Large intestine (tissue), 3 donors: ENCODE data around the gene SOX1. TPM values are rescaled to one million over a fixed set of nuclear protein-coding genes. Genes with fewer than 3 reads are reported as not detected.

Experiments
- DNase-seq, 2 donors: peaks; one replicate each; pipeline versions ENCODE4 v3.0.0 to v3.0.0-alpha.2; 2013
- H3K27ac ChIP-seq: one replicate; pipeline ENCODE4 v1.5.1; 2013; ENCODE audit warnings: low read length
- H3K27me3 ChIP-seq: 2 replicates; pipeline ENCODE4 v1.6.1; 2013; ENCODE audit warnings: low read length; ENCODE audit not compliant: control insufficient read depth, insufficient read depth
- H3K36me3 ChIP-seq: 2 replicates; pipeline ENCODE4 v1.6.1; 2013; ENCODE audit warnings: low read length; ENCODE audit not compliant: control insufficient read depth, insufficient read depth
- H3K4me1 ChIP-seq: one replicate; pipeline ENCODE4 v1.6.1; 2013; ENCODE audit warnings: low read length; ENCODE audit not compliant: control insufficient read depth, insufficient read depth
- H3K4me3 ChIP-seq: one replicate; pipeline ENCODE4 v1.5.1; 2013; ENCODE audit warnings: low read length
- H3K9me3 ChIP-seq: one replicate; pipeline ENCODE4 v1.6.1; 2013; ENCODE audit warnings: mild to moderate bottlenecking, low read depth, low read length, moderate library complexity; ENCODE audit not compliant: control insufficient read depth
- WGBS: methylation state at CpG from one replicate; pipeline ENCODE4 v1.1.5; 2013; ENCODE audit warnings: low lambda C conversion rate; ENCODE audit not compliant: insufficient coverage; 5-methylcytosine and 5-hydroxymethylcytosine counted together
- polyA plus RNA-seq: library from polyadenylated mRNA; unstranded; fragments of 120-200 nt; gene quantifications from one replicate; pipeline ENCODE4 v1.2.1, GENCODE V29; 2013

Gene SOX1
- polyA plus RNA-seq, 1 donor, result 0.06 TPM

GRCh38 chr13:112064222-112064621, 2.7 kb upstream of the SOX1 start:
- Histone ChIP-seq H3K27ac (no peak overlapping the region), H3K4me1 (no peaks in the 10 kb centered on the region), H3K36me3 (no peaks in the 10 kb centered on the region), H3K4me3 (no peak overlapping the region), H3K9me3 (peaks cover 9% of the 10 kb centered on the region), H3K27me3 (peaks cover 84% of the 10 kb centered on the region)
- no CpG with 5 or more reads among the region's 7 CpGs for WGBS
- DNase-seq, result no peak

GRCh38 chr13:112065521-112065866, 1.5 kb upstream of the SOX1 start:
- DNase-seq, result no peak
- Histone ChIP-seq H3K27ac (no peak overlapping the region), H3K27me3 (peaks cover 83% of the 10 kb centered on the region)

GRCh38 chr13:112065867-112066623, 904 bp upstream of the SOX1 start:
- no peak for DNase-seq
- Histone ChIP-seq H3K4me3 (no peak overlapping the region), H3K4me1 (no peaks in the 10 kb centered on the region), H3K27ac (no peak overlapping the region), H3K9me3 (peaks cover 8% of the 10 kb centered on the region), H3K27me3 (peaks cover 83% of the 10 kb centered on the region), H3K36me3 (no peaks in the 10 kb centered on the region)
- no CpG with 5 or more reads among the region's 48 CpGs for WGBS

More at GRCh38 chr13:112065521-112065866, 1.5 kb upstream of the SOX1 start:
- no CpG with 5 or more reads among the region's 11 CpGs for WGBS
- H3K9me3 ChIP-seq, result peaks cover 9% of the 10 kb centered on the region
- H3K4me1 ChIP-seq, result no peaks in the 10 kb centered on the region
- no peaks in the 10 kb centered on the region for H3K36me3 ChIP-seq
- no peak overlapping the region for H3K4me3 ChIP-seq

DNA sequence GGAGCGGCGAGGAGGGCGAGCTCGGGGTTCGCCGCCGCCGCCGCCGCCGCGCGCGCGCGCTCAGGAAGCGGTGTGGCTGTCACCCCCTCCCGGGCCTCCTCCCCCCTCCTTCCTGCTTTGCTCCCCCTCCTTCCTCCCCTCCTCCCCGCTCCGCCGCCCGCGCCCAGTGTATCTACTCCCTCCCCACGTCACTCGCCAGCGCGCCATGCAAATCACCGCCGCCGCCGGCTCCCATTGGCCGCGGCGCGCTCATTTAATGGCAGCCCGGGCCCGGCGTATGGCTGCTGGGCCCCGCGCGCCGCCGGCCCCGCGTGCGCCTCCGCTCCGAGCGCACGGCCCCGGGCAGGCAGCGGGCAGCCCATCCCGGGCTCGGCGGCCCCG, 335 bp upstream of the SOX1 start:
- Histone ChIP-seq H3K27ac (no peak overlapping the region), H3K4me3 (no peak overlapping the region), H3K27me3 (peaks cover 83% of the 10 kb centered on the region), H3K9me3 (peaks cover 2% of the 10 kb centered on the region), H3K4me1 (no peaks in the 10 kb centered on the region), H3K36me3 (no peaks in the 10 kb centered on the region)
- no CpG with 5 or more reads among the region's 56 CpGs for WGBS
- peak in 1 of 2 donors; percentile 50 for DNase-seq

- H3K4me3 ChIP-seq, result no peak overlapping the region
- no CpG with 5 or more reads among the region's 103 CpGs for WGBS
- H3K36me3 ChIP-seq, result no peaks in the 10 kb centered on the region
- H3K27ac ChIP-seq, result no peak overlapping the region
- DNase-seq, result peak in 1 of 2 donors; percentile 39
- no peaks in the 10 kb centered on the region for H3K9me3 ChIP-seq
- H3K27me3 ChIP-seq, result peaks cover 85% of the 10 kb centered on the region
- no peaks in the 10 kb centered on the region for H3K4me1 ChIP-seq
Observed at GRCh38 chr13:112067871-112068539, 1.1 kb downstream of the SOX1 start.

GRCh38 chr13:112068540-112069060, 1.7 kb downstream of the SOX1 start:
- Histone ChIP-seq H3K4me3 (no peak overlapping the region), H3K4me1 (no peaks in the 10 kb centered on the region)
- WGBS, result no CpG with 5 or more reads among the region's 80 CpGs

GRCh38 chr13:112069061-112069844, 2.3 kb downstream of the SOX1 start:
- Histone ChIP-seq H3K27me3 (peaks cover 85% of the 10 kb centered on the region), H3K36me3 (no peaks in the 10 kb centered on the region), H3K27ac (no peak overlapping the region), H3K4me3 (no peak overlapping the region), H3K9me3 (no peaks in the 10 kb centered on the region), H3K4me1 (no peaks in the 10 kb centered on the region)
- 0% methylated on average over 1 of the region's 33 CpGs for WGBS
- no peak for DNase-seq

More at GRCh38 chr13:112068540-112069060, 1.7 kb downstream of the SOX1 start:
- no peaks in the 10 kb centered on the region for H3K36me3 ChIP-seq
- H3K9me3 ChIP-seq, result no peaks in the 10 kb centered on the region
- peaks cover 85% of the 10 kb centered on the region for H3K27me3 ChIP-seq
- H3K27ac ChIP-seq, result no peak overlapping the region
- DNase-seq, result no peak

- peaks cover 85% of the 10 kb centered on the region for H3K27me3 ChIP-seq
- H3K27ac ChIP-seq, result no peak overlapping the region
- no peaks in the 10 kb centered on the region for H3K36me3 ChIP-seq
- no peak for DNase-seq
- no peaks in the 10 kb centered on the region for H3K4me1 ChIP-seq
- no peaks in the 10 kb centered on the region for H3K9me3 ChIP-seq
- WGBS, result no CpG with 5 or more reads among the region's 17 CpGs
- H3K4me3 ChIP-seq, result no peak overlapping the region
Observed at GRCh38 chr13:112069845-112070251, 2.9 kb downstream of the SOX1 start.

DNA sequence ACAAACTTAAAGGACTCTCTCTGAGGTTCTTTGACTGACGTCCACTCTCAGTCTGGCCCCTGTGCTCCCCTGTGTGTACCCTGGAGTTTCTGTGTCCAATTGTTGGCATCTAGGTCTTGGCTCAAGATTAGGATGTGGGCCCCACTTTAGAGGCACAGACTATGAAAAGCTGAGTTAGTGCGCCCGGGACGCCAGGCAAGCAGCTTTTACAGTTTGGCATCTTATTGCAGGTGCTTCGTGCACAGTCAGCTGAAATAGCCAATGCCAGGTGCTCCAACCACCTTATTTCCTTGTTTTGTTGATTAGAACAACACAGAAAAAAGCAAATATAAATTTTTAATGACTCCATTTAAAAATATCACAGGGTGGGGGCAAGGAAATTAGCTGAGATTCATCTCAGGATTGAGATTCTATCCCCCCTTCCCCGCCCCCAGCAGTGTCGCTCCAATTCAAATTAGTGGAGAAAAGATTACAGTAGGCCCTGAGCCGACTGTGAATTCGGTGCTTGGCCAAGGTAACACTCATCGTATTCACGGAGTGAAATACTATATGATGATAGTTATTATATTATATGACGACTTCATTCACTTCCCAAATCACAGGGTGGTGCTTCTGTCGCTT, 4.3 kb downstream of the SOX1 start:
- Histone ChIP-seq H3K36me3 (no peaks in the 10 kb centered on the region), H3K4me3 (no peak overlapping the region), H3K9me3 (no peaks in the 10 kb centered on the region), H3K4me1 (no peaks in the 10 kb centered on the region), H3K27me3 (peaks cover 85% of the 10 kb centered on the region), H3K27ac (no peak overlapping the region)
- no peak for DNase-seq
- WGBS, result no CpG with 5 or more reads among the region's 13 CpGs
